ENCODE measurements around the gene SLC12A7.

DNA sequence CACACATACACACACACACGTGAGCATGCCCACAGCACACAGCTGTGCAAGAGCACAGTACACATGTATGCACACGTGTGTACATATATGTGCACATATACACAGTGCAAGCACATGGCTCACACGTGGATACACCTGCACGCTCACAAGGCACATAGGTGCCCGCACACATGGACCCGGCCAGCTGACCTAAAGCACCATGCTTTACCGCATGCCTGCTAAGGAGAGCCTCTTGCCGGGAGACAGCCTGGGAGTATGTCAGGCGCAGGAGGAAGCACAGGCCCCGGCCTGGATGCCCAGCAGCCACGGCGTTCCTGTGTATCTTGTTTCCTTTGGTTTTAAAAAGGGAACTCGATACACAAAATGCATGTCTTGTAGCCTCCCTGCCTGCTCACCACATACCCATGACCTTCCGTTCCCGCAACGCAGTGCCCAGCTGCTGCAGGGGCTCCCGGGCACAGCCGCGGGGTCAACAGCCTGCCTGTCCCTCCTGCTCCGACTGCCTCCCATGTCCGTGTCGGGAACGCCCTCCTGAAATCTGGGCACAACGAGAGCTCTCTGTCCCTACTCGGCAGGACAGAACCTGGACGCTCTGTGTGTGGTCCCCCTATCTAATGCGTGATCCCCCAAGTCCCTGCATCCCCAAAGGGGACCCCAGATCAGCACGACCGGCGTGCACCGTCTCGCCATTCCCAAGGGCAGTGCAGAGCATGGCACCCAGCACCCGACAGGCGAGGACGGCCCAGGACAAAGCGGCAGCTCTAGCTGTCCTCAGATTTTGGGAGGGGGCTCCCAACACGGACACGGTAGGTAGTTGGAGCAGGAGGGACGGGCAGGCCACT, 3.6 kb downstream of the SLC12A7 start:
- TF ChIP-seq, protein P1, sequence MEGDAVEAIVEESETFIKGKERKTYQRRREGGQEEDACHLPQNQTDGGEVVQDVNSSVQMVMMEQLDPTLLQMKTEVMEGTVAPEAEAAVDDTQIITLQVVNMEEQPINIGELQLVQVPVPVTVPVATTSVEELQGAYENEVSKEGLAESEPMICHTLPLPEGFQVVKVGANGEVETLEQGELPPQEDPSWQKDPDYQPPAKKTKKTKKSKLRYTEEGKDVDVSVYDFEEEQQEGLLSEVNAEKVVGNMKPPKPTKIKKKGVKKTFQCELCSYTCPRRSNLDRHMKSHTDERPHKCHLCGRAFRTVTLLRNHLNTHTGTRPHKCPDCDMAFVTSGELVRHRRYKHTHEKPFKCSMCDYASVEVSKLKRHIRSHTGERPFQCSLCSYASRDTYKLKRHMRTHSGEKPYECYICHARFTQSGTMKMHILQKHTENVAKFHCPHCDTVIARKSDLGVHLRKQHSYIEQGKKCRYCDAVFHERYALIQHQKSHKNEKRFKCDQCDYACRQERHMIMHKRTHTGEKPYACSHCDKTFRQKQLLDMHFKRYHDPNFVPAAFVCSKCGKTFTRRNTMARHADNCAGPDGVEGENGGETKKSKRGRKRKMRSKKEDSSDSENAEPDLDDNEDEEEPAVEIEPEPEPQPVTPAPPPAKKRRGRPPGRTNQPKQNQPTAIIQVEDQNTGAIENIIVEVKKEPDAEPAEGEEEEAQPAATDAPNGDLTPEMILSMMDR (conservative IDR thresholded peaks at IDR 0.05) = no peak
- TF ChIP-seq ZFX (IDR thresholded peaks at IDR 0.05) = no peak
